Loucy (cell line): Measurements from ENCODE around the gene ZFYVE21.

Experiments used
- H2AFZ ChIP-seq: fragments of 200-600 bp; sonication (generic); 2 replicates; pipeline ENCODE4 v1.6.0; 2016; ENCODE audit warnings: antibody characterized with exemption, mild to moderate bottlenecking, low read length, moderate library complexity
- H3F3A ChIP-seq: fragments of 200-600 bp; 2 replicates; pipeline ENCODE4 v1.6.0; 2016; ENCODE audit warnings: antibody characterized with exemption, low read depth, mild to moderate bottlenecking
- H3K27me3 ChIP-seq: fragments of 200-600 bp; sonication (generic); 2 replicates; pipeline ENCODE4 v1.6.1; 2014; ENCODE audit warnings: low read length, mild to moderate bottlenecking; ENCODE audit not compliant: insufficient read depth, poor library complexity, severe bottlenecking
- H3K36me3 ChIP-seq: fragments of 200-600 bp; sonication (generic); 2 replicates; pipeline ENCODE4 v1.6.1; 2016; ENCODE audit warnings: low read length; ENCODE audit not compliant: insufficient read depth
- H3K4me1 ChIP-seq: fragments of 200-600 bp; sonication (generic); 2 replicates; pipeline ENCODE4 v1.5.1; 2014; ENCODE audit warnings: low read length, mild to moderate bottlenecking; ENCODE audit not compliant: insufficient read depth, poor library complexity, severe bottlenecking
- H3K4me2 ChIP-seq: fragments of 200-600 bp; sonication (generic); 2 replicates; pipeline ENCODE4 v1.6.0; 2014; ENCODE audit warnings: antibody characterized with exemption, low read length, low read depth, mild to moderate bottlenecking; ENCODE audit not compliant: poor library complexity, severe bottlenecking
- H3K4me3 ChIP-seq: fragments of 200-600 bp; sonication (generic); 2 replicates; pipeline ENCODE4 v1.5.1; 2014; ENCODE audit warnings: low read length, mild to moderate bottlenecking, mixed read lengths; ENCODE audit not compliant: poor library complexity, severe bottlenecking
- H3K79me2 ChIP-seq: fragments of 200-600 bp; sonication (generic); 2 replicates; pipeline ENCODE4 v1.6.1; 2014; ENCODE audit warnings: low read length; ENCODE audit not compliant: insufficient read depth
- H3K9ac ChIP-seq: fragments of 200-600 bp; sonication (generic); 2 replicates; pipeline ENCODE4 v1.6.0; 2014; ENCODE audit warnings: mild to moderate bottlenecking, low read depth, low read length, moderate library complexity; ENCODE audit not compliant: poor library complexity, severe bottlenecking
- H3K9me2 ChIP-seq: fragments of 200-600 bp; sonication (generic); replicated peaks from 2 replicates; pipeline ENCODE4 v1.6.1; 2016; ENCODE audit warnings: low read depth, low read length, mixed read lengths
- H3K9me3 ChIP-seq: fragments of 200-600 bp; sonication (generic); 2 replicates; pipeline ENCODE4 v1.6.1; 2014; ENCODE audit warnings: mild to moderate bottlenecking, antibody characterized with exemption, low read length, low read depth; ENCODE audit not compliant: insufficient read depth
- H4K20me1 ChIP-seq: fragments of 200-600 bp; sonication (generic); 2 replicates; pipeline ENCODE4 v1.6.0; 2014; ENCODE audit warnings: antibody characterized with exemption, low read length, mild to moderate bottlenecking; ENCODE audit not compliant: insufficient read depth, poor library complexity, severe bottlenecking
- CTCF ChIP-seq: fragments of 200-600 bp; sonication (generic); conservative IDR thresholded peaks from 2 replicates; pipeline ENCODE4 v1.5.1; 2014; ENCODE audit warnings: mild to moderate bottlenecking, antibody characterized with exemption, low read length
- EZH2phosphoT487 ChIP-seq: fragments of 200-600 bp; IDR thresholded peaks from 2 replicates; pipeline ENCODE4 v1.6.1; 2018; ENCODE audit warnings: antibody characterized with exemption, mild to moderate bottlenecking, moderate library complexity, borderline replicate concordance

Gene ZFYVE21

DNA sequence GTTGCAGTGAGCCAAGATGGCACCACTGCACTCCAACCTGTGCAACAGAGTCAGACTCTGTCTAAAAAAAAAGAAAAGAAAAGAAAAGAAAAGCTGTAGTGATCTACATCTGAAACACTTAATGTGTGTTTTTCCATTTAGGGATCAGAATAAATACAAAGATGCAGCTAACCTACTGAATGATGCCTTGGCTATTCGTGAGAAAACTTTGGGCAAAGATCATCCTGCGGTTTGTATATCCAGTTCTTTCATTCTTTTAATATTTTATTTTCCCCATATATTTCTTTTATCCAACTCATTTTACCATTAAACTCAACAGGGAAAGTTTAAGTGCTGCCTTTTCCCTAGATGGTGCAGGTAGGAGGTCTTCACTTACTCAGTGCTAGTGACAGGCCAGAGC is 46.2 kb upstream of the ZFYVE21 start:
- Histone ChIP-seq H3K4me1 (no peaks in the 10 kb centered on the region), H3K9me2 (no peaks in the 10 kb centered on the region), H3K9me3 (no peaks in the 10 kb centered on the region), H3K4me2 (no peak overlapping the region), H3F3A (no peaks in the 10 kb centered on the region), H2AFZ (no peak overlapping the region), H3K4me3 (no peak overlapping the region), H3K27me3 (no peaks in the 10 kb centered on the region), H4K20me1 (no peaks in the 10 kb centered on the region), H3K79me2 (no peaks in the 10 kb centered on the region), H3K36me3 (peaks cover 83% of the 10 kb centered on the region), H3K9ac (no peak overlapping the region)
- TF ChIP-seq EZH2phosphoT487 (no peak), CTCF (no peak)

- no peak overlapping the region for H3K4me2 ChIP-seq
- H3K9me2 ChIP-seq: no peaks in the 10 kb centered on the region
- no peaks in the 10 kb centered on the region for H3K4me1 ChIP-seq
- no peaks in the 10 kb centered on the region for H3F3A ChIP-seq
- TF ChIP-seq EZH2phosphoT487 (no peak), CTCF (no peak)
- no peak overlapping the region for H2AFZ ChIP-seq
- H3K9me3 ChIP-seq: no peaks in the 10 kb centered on the region
- peaks cover 87% of the 10 kb centered on the region for H3K36me3 ChIP-seq
- H3K9ac ChIP-seq: no peak overlapping the region
- H4K20me1 ChIP-seq: no peaks in the 10 kb centered on the region
- H3K79me2 ChIP-seq: no peaks in the 10 kb centered on the region
- no peaks in the 10 kb centered on the region for H3K27me3 ChIP-seq
- no peak overlapping the region for H3K4me3 ChIP-seq
Observed at GRCh38 chr14:103671911-103672310, 43.7 kb upstream of the ZFYVE21 start.

DNA sequence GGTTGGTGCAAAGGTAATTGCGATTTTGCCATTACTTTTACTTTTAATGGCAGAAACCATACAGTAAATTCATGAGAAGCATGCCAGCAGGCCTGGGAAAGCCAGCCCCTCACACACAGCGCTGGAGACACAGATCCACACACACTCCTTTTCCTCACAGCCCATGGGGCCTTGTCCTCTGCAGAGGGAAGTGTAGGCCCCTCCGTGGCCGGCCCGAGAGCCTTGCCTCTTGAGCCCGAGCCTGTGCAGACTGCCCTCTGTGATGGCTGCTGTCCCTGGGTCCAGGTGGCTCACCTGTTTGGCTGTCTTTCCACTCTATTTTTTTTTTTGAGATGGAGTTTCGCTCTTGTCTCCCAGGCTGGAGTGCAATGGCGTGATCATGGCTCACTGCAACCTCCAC is 39.7 kb upstream of the ZFYVE21 start:
- TF ChIP-seq CTCF (no peak), EZH2phosphoT487 (no peak)
- Histone ChIP-seq H3K4me1 (no peaks in the 10 kb centered on the region), H3K36me3 (peaks cover 89% of the 10 kb centered on the region), H3K9me2 (no peaks in the 10 kb centered on the region), H4K20me1 (no peaks in the 10 kb centered on the region), H3K4me3 (no peak overlapping the region), H3K9ac (no peak overlapping the region), H3K4me2 (no peak overlapping the region), H2AFZ (no peak overlapping the region), H3F3A (no peaks in the 10 kb centered on the region), H3K9me3 (no peaks in the 10 kb centered on the region), H3K79me2 (no peaks in the 10 kb centered on the region), H3K27me3 (no peaks in the 10 kb centered on the region)
